Anterior cingulate cortex (tissue), 58 donors: Measurements from ENCODE around the gene OBSCN.

Experiments used
- DNase-seq, 58 donors: peaks; one replicate each; lab custom pipeline; 2025; lab: John Stamatoyannopoulos, UW

The OBSCN gene

DNA sequence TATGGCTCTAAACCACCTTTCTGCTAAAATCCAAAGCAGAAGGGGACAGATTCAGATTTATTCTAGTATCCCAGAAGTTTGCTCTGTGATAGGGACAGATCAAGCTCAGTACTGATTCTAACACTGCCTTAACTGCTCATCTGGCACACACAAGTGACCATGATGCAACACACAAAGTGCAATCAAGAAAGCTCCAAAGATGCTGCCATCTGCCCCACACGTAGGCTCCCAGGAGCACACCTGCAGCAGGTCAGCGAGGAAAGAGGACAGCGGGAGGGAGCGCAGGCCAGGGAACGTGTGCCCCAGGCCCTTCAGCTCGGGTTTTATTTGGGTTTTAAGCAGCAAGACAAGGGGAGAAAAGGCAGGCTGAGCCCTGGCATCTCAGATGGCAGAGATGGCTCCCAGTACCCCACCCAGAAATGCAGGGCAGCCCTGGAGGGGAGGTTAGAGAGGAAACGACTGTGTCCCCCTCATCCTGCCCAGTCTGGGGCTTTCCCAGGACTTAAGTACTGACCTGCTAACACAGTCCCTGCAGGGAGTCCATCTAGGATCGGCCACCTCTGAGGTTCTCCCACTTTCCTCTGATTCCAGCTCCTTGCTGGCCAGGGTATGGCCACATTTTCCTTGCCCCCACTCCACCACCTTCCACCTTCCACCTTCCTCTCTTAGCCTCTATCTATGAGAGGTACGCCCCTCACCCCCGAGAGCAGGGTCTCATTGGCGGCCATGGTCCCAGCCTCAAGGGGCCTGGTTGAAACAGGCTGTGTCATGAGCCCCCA, 197.5 kb downstream of the OBSCN start:
- no peak for DNase-seq

DNA sequence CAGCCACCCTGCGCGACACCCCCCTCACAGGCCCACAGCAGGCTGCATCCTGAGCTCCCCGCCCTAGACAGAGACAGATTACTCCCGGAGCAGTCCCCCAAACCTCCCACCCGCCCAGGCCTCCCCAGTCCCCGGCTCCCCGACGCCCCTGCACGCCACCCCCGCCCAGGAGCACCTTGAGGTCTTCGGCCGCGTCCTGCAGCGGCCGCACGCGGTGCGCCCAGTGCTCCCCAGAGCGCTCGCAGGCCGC, 198.1 kb downstream of the OBSCN start:
- no peak for DNase-seq

DNA sequence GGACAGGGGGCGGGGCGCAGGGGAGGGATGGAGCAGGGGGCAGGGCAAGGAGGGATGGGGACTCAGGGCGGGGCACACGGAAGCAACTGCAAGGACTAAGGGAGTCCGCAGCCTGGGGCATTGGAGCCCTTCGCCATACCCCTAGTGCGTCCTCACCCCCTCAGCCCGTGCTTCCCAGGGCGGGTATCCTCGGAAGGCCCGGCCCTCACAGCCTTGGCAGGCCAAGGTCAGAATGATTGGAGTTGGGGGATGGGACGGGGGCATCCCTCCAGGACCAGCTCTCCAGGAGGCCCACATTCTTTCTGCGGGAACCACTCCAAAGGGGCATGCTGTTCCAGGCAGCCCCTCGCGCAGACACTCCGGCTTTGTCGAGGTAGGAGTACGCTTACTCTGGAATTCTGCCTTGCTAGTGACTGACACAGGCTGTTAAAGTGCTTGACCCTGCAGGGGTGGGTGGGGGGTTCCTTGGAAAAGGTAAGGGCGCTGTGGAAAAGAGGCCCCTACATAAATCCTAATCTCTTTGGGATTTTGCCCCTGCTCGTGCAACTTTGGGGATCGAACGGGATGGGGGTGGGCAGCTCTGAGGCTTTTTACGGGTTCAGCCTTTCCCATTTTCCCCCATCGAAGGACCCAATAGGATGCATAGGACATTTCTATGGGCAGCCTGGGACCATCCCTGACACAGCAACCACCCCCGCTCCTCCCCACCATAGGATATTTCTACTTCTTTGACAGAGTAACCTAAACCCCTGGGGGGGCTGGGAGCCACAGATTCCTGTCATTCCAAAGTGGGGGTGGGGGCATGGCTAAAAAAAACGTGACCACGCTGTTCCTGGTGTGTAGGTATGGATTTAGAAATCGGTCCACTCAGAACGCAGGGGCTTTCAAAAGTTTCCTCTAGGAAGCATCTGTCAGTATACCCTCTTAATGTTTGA, 199.5 kb downstream of the OBSCN start:
- peak in 1 of 58 donors; percentile 64 for DNase-seq

DNA sequence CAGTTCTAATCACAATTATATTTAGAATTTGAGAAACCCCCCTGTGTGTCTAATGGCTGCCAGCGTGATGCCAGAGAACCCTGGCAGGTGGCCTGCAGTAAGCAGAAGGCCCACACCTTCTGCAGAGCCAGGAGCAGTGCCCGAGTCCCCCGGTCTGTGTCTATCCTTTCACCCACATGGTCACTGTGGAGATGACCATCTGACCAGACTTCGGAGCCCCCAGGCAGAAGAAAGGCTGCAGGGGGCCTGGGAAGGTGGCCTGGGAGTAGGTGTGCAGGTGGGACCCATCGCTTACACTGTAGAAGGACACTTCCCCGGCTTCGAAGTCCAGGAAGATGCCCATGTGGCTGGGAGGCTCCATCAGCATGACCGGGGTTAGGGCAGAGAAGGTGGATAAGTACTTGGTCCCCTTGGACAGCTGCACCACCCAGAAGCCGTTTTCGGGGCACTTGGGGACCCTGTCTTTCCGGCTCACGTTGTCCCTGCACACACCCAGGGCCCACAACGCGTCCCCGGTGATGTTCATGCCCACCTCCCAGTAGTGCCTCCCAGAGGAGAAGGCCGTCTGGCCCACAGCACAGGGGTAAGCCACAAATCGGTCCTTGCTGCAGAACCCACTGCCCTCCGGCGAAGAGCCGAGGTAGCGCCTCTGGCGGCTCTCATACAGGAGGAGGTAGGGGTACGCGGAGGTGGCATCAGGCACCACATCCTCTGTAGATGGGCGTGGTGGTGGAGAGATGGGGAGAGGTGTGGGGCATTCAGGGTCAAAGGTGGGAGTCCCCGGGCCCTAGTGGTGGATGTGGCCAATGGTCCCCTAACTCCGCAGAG, 200.4 kb downstream of the OBSCN start:
- DNase-seq: no peak

DNA sequence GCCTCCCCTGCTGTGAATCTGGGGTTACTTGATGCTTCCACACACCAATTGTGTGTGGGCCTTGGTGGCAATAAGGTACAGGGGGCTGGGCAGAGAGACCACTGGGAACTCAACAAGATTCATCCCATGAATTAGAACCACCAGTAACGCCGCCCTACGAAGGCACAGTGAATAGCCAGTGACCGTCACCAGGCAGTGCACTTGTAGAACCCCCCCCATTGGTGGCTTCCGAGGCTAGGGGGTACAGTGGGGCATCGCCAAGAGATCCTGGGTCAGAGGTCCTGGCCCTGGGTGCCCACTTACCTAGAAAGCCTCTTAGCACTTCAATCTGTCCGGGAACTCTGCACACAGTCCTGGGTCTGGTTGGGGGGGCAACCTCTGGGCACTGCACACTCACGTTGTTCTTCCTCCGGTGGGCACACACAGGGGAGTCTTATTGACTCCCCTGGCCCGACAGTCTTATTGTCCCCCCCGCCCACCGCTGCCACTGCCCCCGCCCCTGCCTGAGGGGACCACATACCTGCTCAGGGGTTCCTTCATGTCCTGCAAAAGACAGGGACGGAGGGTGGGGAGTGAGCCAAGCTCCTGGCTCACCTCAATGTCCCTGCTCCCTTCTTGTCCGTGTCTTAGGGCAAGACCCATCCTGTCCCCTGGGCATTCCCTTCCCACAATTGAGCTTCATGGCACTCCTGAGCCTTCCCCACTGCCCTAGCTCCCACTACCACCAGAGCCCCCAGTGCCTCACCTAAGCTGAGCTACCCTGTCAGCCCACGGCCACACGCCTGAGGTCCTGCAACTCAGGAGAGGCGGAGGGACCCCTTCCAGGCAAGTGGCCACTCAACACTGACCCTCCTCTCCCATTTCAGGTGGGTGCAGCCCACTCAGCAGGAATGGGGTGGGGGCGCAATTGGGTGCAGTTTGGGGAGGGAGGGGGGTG, 201.3 kb downstream of the OBSCN start:
- no peak for DNase-seq

DNA sequence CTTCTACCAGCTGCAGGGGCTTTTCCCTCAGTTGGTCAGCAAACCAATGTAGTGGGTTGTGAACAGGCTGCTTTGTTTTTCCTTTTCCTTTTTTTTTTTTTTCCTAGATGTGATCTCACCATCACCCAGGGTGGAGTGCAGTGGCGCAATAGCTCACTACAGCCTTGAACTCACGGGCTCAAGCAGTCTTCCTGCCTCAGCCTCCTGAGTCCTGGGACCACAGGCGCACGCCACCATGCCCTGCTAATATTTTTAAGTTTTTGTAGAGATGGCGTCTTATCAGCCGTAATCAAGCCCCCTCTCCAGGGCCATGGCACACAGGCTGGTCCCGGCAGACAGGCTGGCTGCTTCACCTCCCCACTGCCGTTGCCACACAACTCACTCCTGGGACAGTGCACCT, 202.2 kb downstream of the OBSCN start:
- no peak for DNase-seq

DNA sequence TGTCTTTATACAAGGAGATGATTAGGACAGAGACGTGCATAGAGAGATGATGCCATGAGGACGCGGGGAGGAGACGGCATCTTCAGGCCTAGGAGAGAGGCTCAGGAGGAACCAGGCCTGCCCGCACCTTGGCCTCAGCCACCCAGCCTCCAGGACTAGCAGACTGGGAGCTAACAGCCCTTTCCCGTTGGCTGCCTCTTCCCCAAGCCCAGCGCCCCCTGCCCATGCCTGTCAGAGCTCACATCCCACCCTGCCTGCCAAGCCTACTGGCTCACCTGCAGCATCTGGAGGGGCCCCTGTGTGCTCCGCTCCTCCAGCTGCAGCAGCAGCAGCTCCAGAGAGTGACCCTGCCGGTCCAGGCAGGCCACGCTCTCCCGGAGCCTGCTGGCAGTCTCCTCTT, 202.8 kb downstream of the OBSCN start:
- no peak for DNase-seq

DNA sequence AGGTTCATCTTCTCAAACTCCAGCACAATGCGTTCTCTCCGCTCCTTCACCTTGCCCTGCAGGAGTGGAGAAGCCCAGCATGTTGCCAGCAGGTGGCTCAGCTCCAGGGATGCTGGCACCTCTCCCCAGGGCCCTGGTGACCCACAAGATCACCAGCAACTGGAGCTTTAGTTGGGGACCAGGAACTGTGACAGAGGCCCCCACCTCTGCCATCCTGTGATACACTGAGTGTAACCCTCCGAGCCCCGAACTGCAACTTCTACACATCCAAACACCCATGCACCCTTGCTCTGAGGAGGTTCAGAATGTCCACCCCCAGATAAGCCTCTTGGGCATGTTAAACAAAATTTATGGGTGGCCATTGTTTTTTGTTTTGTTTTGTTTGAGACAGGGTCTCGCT, 203.3 kb downstream of the OBSCN start:
- DNase-seq: no peak

DNA sequence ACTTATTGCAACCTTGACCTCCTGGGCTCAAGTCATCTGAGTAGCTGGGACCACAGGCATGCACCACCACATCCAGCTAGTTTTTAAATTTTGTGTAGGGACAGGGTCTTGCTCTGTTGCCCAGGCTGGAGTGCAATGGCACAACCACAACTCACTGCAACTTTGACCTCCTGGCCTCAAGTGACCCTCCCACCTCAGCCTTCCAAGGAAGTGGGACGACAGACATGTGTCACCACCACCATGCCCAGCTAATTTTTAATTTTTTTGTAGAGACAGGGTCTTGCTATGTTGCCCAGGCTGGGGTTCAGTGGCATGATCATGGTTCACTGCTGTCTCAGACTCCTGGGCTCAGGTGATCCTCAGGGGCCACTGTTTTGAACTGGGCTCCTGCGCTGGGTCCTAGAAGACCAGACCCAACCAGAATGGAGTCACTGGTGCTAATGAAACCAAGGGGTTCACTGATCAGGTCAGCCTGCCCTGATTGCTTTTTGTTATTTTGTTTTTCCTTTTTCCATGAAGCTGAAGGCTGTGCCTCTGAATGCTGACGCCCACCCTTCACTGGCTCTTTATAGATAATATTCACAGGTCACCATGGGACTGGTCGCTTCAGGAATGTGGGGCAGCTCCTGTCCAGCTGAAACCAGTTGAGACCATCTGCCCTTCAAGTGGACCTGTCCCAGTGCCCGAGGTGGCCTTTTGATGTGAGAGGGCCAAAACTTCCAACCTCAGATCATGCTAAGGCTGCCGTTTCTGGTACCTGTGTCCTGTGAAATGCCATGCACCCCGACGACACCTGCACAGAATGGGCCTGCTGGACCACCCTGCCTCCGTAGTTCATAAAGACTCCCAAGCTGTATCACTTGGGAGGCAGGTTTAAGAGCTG, 203.9 kb downstream of the OBSCN start:
- DNase-seq: no peak

DNA sequence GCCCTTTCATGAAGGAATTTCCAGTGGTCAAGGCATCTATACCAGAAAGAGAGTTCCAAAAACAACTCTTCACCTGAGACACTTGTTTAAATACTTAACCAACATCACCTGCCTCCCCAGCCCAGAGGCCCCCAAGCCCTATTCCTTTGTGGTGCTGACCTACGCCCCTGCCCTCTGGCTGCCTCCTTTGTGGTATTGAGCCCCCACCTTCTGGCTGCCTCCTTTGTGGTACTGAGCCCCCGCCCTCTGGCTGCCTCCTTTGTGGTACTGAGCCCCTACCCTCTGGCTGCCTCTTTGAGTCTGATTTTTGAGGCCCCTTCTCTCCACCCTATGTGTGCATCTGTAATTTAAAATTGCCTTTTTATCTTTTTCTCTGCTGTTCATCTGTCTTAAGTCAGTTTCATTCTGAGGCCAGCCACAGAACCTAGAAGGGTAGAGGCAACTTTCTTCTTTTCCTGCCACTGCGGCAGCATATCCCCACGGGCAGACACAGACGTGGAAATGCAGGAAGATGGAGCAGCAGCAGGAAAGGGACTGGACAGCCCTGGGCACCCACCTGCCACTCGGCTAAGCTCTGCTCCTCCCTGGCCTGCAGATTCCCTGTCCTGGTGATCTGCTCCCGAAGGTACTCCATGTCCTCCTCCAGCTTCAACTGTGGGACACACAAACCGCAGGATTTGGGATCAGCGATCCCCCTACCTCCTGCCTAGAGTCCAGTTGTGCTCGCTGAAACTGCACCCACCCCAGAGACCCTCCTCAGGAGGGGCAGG, 205.6 kb downstream of the OBSCN start:
- no peak for DNase-seq

DNA sequence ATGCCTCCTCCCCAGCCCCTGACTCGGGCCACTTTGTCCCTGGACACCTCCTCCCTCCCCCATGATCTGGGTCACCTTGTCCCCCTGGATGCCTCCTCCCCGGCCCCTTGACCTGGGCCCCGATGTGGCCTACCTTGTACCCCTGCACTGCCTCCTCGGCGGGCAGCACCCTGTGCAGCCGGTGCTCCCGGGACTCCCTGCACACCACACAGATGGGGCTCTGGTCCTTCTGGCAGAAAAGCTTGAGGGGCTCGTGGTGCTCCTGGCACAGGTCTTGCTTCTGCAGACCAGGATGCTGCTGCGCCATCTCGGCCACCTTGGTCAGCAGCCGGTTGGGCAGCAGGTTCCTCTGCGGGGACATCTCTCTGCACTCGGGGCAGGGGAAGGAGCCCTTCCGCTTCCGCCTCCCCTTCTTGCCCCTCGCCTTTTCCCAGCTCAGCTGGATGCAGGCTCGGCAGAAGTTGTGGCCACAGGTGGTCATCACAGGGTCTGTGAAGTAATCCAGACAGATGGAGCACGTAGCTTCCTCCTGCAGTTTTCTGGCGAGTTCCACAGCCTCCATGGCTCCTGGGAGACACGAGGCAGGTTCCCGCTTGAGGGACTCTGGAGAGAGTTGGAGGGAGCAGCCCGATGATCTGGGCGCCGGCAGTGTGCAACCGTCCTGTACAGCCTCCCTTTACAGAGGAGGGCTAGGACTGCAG, 206.8 kb downstream of the OBSCN start:
- DNase-seq: no peak

DNA sequence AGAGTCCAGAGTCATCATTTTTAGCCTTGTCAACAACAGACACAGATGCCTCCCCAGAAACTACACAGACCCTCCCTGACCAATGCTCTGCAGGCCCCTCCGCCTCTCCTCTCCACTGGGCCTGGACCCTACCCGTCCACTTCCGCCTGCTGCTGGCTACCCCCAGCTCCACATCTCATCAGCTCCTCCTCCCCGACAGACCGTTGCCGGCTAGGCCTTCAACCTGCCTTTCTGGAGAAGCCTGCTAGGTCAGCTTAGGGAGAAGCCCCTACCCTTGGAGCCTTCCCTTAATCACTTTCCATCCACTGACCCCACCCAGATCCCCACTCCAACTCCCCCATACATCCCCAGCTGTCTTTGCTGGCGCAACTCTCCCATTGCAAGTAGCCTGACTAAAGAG, 207.4 kb downstream of the OBSCN start:
- DNase-seq: peak in 1 of 58 donors; percentile 22

DNA sequence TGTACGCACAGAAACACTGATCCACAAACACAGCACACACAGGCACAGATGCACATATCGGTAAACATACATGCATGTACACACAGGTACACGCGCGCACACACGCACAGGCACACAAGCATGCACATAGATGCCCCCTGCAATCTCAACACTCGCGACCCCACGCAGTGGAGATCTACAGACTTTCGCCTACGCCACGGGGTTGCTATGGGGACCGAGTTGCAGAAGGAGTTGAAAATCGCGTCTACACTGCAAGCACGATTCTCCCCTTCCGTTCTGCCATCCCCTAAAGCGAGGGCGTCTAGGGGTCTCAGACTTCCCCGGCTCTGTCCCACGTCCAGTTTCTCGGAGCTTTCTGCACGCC, 208.0 kb downstream of the OBSCN start:
- peak in 7 of 58 donors; percentile 17 to 55 (median 36) for DNase-seq

DNA sequence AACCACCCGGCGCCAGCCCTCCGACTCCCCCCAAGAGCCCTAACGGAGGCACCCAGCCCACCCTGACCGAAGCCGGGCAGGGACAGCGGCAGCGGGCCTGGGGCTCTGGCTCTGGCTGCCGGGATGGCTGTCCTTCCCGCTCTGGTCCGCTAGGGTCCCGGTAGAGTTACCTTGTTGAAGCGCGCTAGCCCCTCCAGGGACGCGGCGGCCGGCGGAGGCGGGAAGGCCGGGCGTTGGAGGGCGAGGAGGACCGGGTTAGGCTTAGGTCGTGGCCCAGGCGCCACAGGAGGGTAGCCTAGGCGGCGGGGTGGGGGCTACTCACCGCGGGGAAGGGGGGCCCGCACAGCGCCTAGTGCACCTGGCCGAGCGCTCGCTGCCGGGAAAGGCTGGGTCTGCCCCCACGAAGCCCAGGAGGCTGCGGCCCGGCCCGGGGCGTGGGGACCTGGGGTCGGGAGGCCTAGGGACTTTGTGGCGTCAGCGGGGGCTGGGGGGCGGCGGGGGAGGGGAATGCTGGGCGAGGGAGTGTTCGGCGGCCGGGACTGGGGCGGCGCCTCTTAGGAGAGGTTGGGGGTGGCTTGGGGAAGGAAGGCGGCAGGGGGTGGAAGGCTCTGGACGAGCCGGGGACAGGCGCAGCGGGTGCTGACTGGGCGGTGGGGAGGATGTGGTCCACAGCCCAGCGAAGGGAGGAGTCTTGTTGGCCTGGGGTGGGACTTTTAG, 208.5 kb downstream of the OBSCN start, which contains the start of gene TRIM17:
Gene TRIM17 (minus strand): TSS at position 645 of the 717 bp plus-strand sequence. CDS start 1,789 bp downstream, outside the sequence.
- DNase-seq: peak in 2 of 58 donors; percentile 37 to 55

DNA sequence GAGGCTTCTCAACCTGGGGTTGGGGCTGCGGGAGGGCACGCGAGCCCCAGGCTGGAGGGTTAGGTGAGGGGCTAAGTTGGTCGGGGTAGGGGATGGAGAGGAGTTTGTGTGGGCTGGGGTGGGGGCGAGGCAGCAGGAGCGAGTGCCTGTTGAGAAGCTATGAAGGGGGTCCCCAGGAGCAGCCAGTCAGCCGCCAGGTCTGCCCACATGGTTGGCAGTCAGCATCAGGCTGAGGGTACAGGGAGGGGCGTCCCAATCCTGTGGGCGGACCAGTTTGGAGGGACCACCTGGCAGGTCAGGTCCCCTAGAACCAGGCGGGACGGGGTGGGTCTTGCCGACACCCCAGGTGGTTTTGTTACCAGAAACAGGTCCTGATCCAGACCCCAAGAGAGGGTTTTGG, 209.2 kb downstream of the OBSCN start:
- DNase-seq: no peak

DNA sequence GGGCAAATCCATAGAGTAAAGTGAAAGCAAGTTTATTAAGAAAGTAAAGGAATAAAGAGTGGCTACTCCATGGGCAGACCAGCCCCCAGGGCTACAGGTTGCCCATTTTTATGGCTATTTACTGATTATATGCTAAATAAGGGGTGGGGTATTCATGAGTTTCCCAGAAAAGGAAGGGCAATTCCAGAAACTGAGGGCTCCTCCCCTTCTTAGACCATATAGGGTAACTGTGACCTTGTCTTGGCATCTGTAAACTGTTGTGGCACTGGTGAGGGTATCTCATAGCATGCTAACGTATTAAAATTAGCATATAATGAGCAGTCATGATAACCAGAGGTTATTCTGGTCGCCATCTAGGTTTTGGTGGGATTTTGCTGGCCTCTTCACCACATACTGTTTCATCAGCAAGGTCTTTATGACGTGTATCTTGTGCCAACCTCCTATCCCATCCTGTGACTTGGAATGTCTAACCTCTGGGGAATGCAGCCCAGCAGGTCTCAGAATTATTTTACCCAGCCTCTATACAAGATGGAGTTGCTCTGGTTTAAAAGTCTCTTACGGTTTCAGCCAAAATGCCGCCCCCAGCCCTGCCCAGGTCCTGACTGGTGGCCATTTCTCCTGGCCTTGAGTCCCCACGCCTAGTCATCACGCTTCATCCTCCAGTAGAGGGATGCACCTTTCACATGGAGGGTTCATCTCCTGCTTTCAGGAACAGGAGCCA, 209.8 kb downstream of the OBSCN start:
- DNase-seq: no peak
